Upper lobe of left lung (tissue), 6 donors: Measurements from ENCODE around the gene ZBED5. TPM values are rescaled to one million over a fixed set of nuclear protein-coding genes. Genes with fewer than 3 reads are reported as not detected.

Experiments used
- ATAC-seq, 2 donors: fragments of 200-7000 bp; cut with Tn5 transposase; one replicate each; pipeline ENCODE4 v1.9.1; 2022; ENCODE audit warnings: mild to moderate bottlenecking in 2 of 2, moderate library complexity in 2 of 2; ENCODE audit not compliant: low FRiP score in 2 of 2
- DNase-seq, 2 donors: peaks; one replicate each; pipeline ENCODE4 v3.0.0-alpha.2; 2019 to 2020
- H3K27ac ChIP-seq, 4 donors: fragments of 200-600 bp; sonication (generic); one replicate each; pipeline ENCODE4 v1.5.1; 2016 to 2019
- H3K27me3 ChIP-seq, 4 donors: fragments of 200-600 bp; sonication (generic); one replicate each; pipeline ENCODE4 v1.5.1; 2017 to 2019
- H3K36me3 ChIP-seq, 4 donors: fragments of 200-600 bp; sonication (generic); one replicate each; pipeline ENCODE4 v1.5.1; 2016 to 2019
- H3K4me1 ChIP-seq, 4 donors: fragments of 200-600 bp; sonication (generic); one replicate each; pipeline ENCODE4 v1.5.1; 2018 to 2019
- H3K4me3 ChIP-seq, 4 donors: fragments of 200-600 bp; sonication (generic); one replicate each; pipeline ENCODE4 v1.5.1; 2017 to 2019; ENCODE audit warnings: mild to moderate bottlenecking in 2 of 4, moderate library complexity in 1 of 4
- H3K9me3 ChIP-seq, 4 donors: fragments of 200-600 bp; sonication (generic); one replicate each; pipeline ENCODE4 v1.5.1; 2018 to 2019
- CTCF ChIP-seq, 6 experiments: fragments of 450-650 bp in 4 of 6; fragments of 200-600 bp in 2 of 6; sonication (generic) in 2 of 6; IDR thresholded peaks; one replicate each; pipeline ENCODE4 v1.5.1; 2016 to 2019; ENCODE audit warnings: antibody characterized with exemption in 6 of 6
- EP300 ChIP-seq, 4 donors: sonication (generic); formaldehyde crosslinking; IDR thresholded peaks; one replicate each; pipeline ENCODE4 v1.5.1; 2017; ENCODE audit warnings: antibody characterized with exemption in 4 of 4, control low read depth in 2 of 4
- POLR2A ChIP-seq, 4 donors: fragments of 450-650 bp; IDR thresholded peaks; one replicate each; pipeline ENCODE4 v1.5.1; 2016 to 2017; ENCODE audit warnings: antibody characterized with exemption in 4 of 4, mild to moderate bottlenecking in 2 of 4
- POLR2AphosphoS5 ChIP-seq, 2 donors: sonication (generic); formaldehyde crosslinking; IDR thresholded peaks; one replicate each; pipeline ENCODE4 v1.5.1; 2017; ENCODE audit warnings: antibody characterized with exemption in 2 of 2
- WGBS, 2 donors: methylation state at CpG; one replicate each; pipeline ENCODE4 v1.1.5; 2017 to 2018; 5-methylcytosine and 5-hydroxymethylcytosine counted together
- total RNA-seq, 6 donors: library from RNA; depleted of rRNA in 4 of 6; stranded (reverse); fragments of >200 nt in 4 of 6; gene quantifications; one replicate each; pipeline versions ENCODE4 v1.1.0 to v1.2.1, GENCODE V29; 2016 to 2021
- donor health status: DM: no; HTN: no; CAD: no; lungs with moderate emphysema.
- donor health status: DM: no; HTN: yes; CAD: no; lungs with severe emphysema.

The ZBED5 gene
- total RNA-seq, 6 donors from 2014 or later, result 14.4 to 54.6 (median 36.7) TPM

- TF ChIP-seq EP300 (IDR thresholded peaks at IDR 0.05), result peak in 1 of 4 donors; percentile 7
- no peak for TF ChIP-seq POLR2A (IDR thresholded peaks at IDR 0.05)
- TF ChIP-seq POLR2AphosphoS5 (IDR thresholded peaks at IDR 0.05), result peak in 1 of 2 donors; percentile 3
- no peak for TF ChIP-seq CTCF (IDR thresholded peaks at IDR 0.05)
- DNase-seq (peak in 1 of 2 donors; percentile 55), ATAC-seq (peak; percentile 46)
- 1 to 2% methylated on average over 17 of the region's 17 CpGs for WGBS, 2 donors
- Histone ChIP-seq H3K27me3 (no peaks in the 10 kb centered on the region), H3K4me3 (peak overlapping the region; percentile 73 to 85 (median 82)), H3K36me3 (peaks cover 14 to 41% (median 17%) of the 10 kb centered on the region in 4 donors), H3K27ac (peak overlapping the region; percentile 95 to 99 (median 98)), H3K4me1 (peaks cover 7 to 30% (median 24%) of the 10 kb centered on the region in 4 donors), H3K9me3 (no peaks in the 10 kb centered on the region)
Measured at GRCh38 chr11:10856689-10857458, 979 bp downstream of the ZBED5 start.

GRCh38 chr11:10855295-10855694 is 2.6 kb downstream of the ZBED5 start:
- ATAC-seq (no peak), DNase-seq (no peak)
- no peaks in the 10 kb centered on the region for H3K9me3 ChIP-seq
- peaks cover 7 to 30% (median 24%) of the 10 kb centered on the region in 4 donors for H3K4me1 ChIP-seq
- no peaks in the 10 kb centered on the region for H3K27me3 ChIP-seq
- WGBS, 2 donors, result 96 to 98% methylated on average over 2 of the region's 2 CpGs
- no peak overlapping the region for H3K27ac ChIP-seq
- no peak overlapping the region for H3K4me3 ChIP-seq
- TF ChIP-seq POLR2AphosphoS5 (IDR thresholded peaks at IDR 0.05) (no peak), POLR2A (IDR thresholded peaks at IDR 0.05) (no peak), CTCF (IDR thresholded peaks at IDR 0.05) (no peak), EP300 (IDR thresholded peaks at IDR 0.05) (no peak)
- H3K36me3 ChIP-seq, result peaks cover 14 to 44% (median 17%) of the 10 kb centered on the region in 4 donors

- WGBS, 2 donors, result 68 to 79% methylated on average over 3 of the region's 3 CpGs
- peaks cover 0 to 17% (median 6%) of the 10 kb centered on the region in 4 donors for H3K36me3 ChIP-seq
- no peaks in the 10 kb centered on the region for H3K27me3 ChIP-seq
- TF ChIP-seq POLR2AphosphoS5 (IDR thresholded peaks at IDR 0.05) (no peak), POLR2A (IDR thresholded peaks at IDR 0.05) (no peak), EP300 (IDR thresholded peaks at IDR 0.05) (no peak), CTCF (IDR thresholded peaks at IDR 0.05) (no peak)
- peaks cover 0 to 12% (median 4%) of the 10 kb centered on the region in 4 donors for H3K4me1 ChIP-seq
- peak overlapping the region in 3 of 4 donors; percentile 3 to 45 (median 18) for H3K27ac ChIP-seq
- H3K9me3 ChIP-seq, result no peaks in the 10 kb centered on the region
- H3K4me3 ChIP-seq, result no peak overlapping the region
- DNase-seq, result no peak
- ATAC-seq, result peak in 1 of 2 donors; percentile 69
Measured at GRCh38 chr11:10847960-10848860, 9.6 kb downstream of the ZBED5 start.

GRCh38 chr11:10846660-10847059 is 11.2 kb downstream of the ZBED5 start:
- DNase-seq, result no peak
- no peak for ATAC-seq
- no peaks in the 10 kb centered on the region for H3K9me3 ChIP-seq
- H3K4me1 ChIP-seq, result peaks cover 0 to 18% (median 5%) of the 10 kb centered on the region in 4 donors
- no peak for TF ChIP-seq POLR2A (IDR thresholded peaks at IDR 0.05)
- no peak overlapping the region for H3K27ac ChIP-seq
- H3K4me3 ChIP-seq, result no peak overlapping the region
- H3K36me3 ChIP-seq, result peaks cover 0 to 1% (median 0%) of the 10 kb centered on the region in 4 donors
- H3K27me3 ChIP-seq, result no peaks in the 10 kb centered on the region

GRCh38 chr11:10845589-10845988 is 12.3 kb downstream of the ZBED5 start:
- DNase-seq (no peak), ATAC-seq (no peak)
- Histone ChIP-seq H3K4me1 (peaks cover 0 to 18% (median 8%) of the 10 kb centered on the region in 4 donors), H3K9me3 (no peaks in the 10 kb centered on the region), H3K36me3 (no peaks in the 10 kb centered on the region), H3K27ac (no peak overlapping the region), H3K27me3 (no peaks in the 10 kb centered on the region), H3K4me3 (no peak overlapping the region)
- WGBS, 2 donors, result 84 to 88% methylated on average over 2 of the region's 2 CpGs
- TF ChIP-seq EP300 (IDR thresholded peaks at IDR 0.05) (no peak), POLR2AphosphoS5 (IDR thresholded peaks at IDR 0.05) (no peak), POLR2A (IDR thresholded peaks at IDR 0.05) (no peak), CTCF (IDR thresholded peaks at IDR 0.05) (no peak)
